Stimulated activated CD8-positive, alpha-beta memory T cell treated with anti-CD3 and anti-CD28 coated beads, Interleukin-7, amount 100 ng/mL, for 1 hour (primary cell): ENCODE measurements around the gene TANC1.

Experiments used
- DNase-seq, 2 donors: peaks; one replicate each; pipeline ENCODE4 v3.0.0-alpha.2; 2020; ENCODE audit warnings: low read depth in 2 of 2

Gene TANC1

GRCh38 chr2:158962074-158962473 lies 6.4 kb upstream of the TANC1 start:
- no peak for DNase-seq

GRCh38 chr2:158963071-158963470 lies 5.4 kb upstream of the TANC1 start:
- no peak for DNase-seq

GRCh38 chr2:158965107-158965506 lies 3.3 kb upstream of the TANC1 start:
- DNase-seq: no peak

- no peak for DNase-seq
Observed at GRCh38 chr2:158965641-158966040, 2.8 kb upstream of the TANC1 start.

GRCh38 chr2:158966312-158966711 lies 2.1 kb upstream of the TANC1 start:
- DNase-seq: no peak

GRCh38 chr2:158967114-158967730 lies 1.2 kb upstream of the TANC1 start:
- no peak for DNase-seq

- DNase-seq: no peak
Observed at GRCh38 chr2:158967731-158968395, 577 bp upstream of the TANC1 start.

- DNase-seq: no peak
Observed at GRCh38 chr2:158969162-158969714, 798 bp downstream of the TANC1 start.

GRCh38 chr2:158969715-158970240 lies 1.3 kb downstream of the TANC1 start:
- no peak for DNase-seq

- no peak for DNase-seq
Observed at GRCh38 chr2:158970241-158970751, 1.9 kb downstream of the TANC1 start.

- DNase-seq: no peak
Observed at GRCh38 chr2:158973116-158973956, 4.9 kb downstream of the TANC1 start.

- DNase-seq: no peak
Observed at GRCh38 chr2:158975271-158975921, 7.0 kb downstream of the TANC1 start.

- DNase-seq: no peak
Observed at GRCh38 chr2:158979772-158980171, 11.3 kb downstream of the TANC1 start.

GRCh38 chr2:158984604-158985135 lies 16.2 kb downstream of the TANC1 start:
- DNase-seq: no peak

GRCh38 chr2:158988501-158988900 lies 20.1 kb downstream of the TANC1 start:
- no peak for DNase-seq

GRCh38 chr2:158989165-158989564 lies 20.7 kb downstream of the TANC1 start:
- no peak for DNase-seq

- DNase-seq: no peak
Observed at GRCh38 chr2:158990397-158991214, 22.2 kb downstream of the TANC1 start.

GRCh38 chr2:158993030-158993429 lies 24.6 kb downstream of the TANC1 start:
- no peak for DNase-seq

GRCh38 chr2:158993721-158994587 lies 25.5 kb downstream of the TANC1 start:
- no peak for DNase-seq
